Pancreas (tissue), 10 donors: ENCODE results near the gene UNC50. TPM values are rescaled to one million over a fixed set of nuclear protein-coding genes. Genes with fewer than 3 reads are reported as not detected.

Experiments
- ATAC-seq, 4 donors: fragments of 200-7000 bp; cut with Tn5 transposase; one replicate each; pipeline versions ENCODE4 v1.8.0 to v1.9.1; 2020; ENCODE audit warnings: mild to moderate bottlenecking in 4 of 4, moderate library complexity in 4 of 4
- DNase-seq, 6 donors: peaks; one replicate each; pipeline ENCODE4 v3.0.0-alpha.2; 2020
- FAIRE-seq: peaks from 2 replicates; lab custom pipeline; 2012; peaks lifted over from hg19 to GRCh38; lab: Jason Lieb, UNC
- H3K27ac ChIP-seq, 4 donors: fragments of 200-600 bp; sonication (generic); 1 replicate in 3 of 4; 2 replicates in 1 of 4; pipeline versions ENCODE4 v1.5.0 to v1.8.0; 2020
- H3K27me3 ChIP-seq, 4 donors: fragments of 200-600 bp; one replicate each; pipeline ENCODE4 v1.8.0; 2021
- H3K36me3 ChIP-seq, 3 donors: fragments of 200-600 bp; sonication (generic) in 1 of 3; one replicate each; pipeline versions ENCODE4 v1.5.0 to v1.8.0; 2020 to 2021
- H3K4me1 ChIP-seq, 3 donors: fragments of 200-600 bp; one replicate each; pipeline ENCODE4 v1.8.0; 2021
- H3K4me3 ChIP-seq, 4 donors: fragments of 200-600 bp; sonication (generic) in 2 of 4; one replicate each; pipeline versions ENCODE4 v1.5.0 to v1.8.0; 2020 to 2021
- H3K9me3 ChIP-seq, 4 donors: fragments of 200-600 bp; one replicate each; pipeline ENCODE4 v1.8.0; 2021
- CTCF ChIP-seq, 4 donors: fragments of 200-600 bp; sonication (generic) in 3 of 4; IDR thresholded peaks; one replicate each; pipeline versions ENCODE4 v1.5.0 to v1.8.0; 2021; ENCODE audit warnings: antibody characterized with exemption in 4 of 4
- WGBS, 2 donors: extraction: QIAGEN DNeasy Blood & Tissue Kit; methylation state at CpG; one replicate each; pipeline ENCODE4 v1.1.7; 2013; 5-methylcytosine and 5-hydroxymethylcytosine counted together
- intact Hi-C, 3 donors: fragments of 100-400 bp; cut with DNase I; formaldehyde crosslinking; loops; one replicate each; pipeline versions ENCODE4 v1.11.1 to v1.14.2; 2022
- polyA plus RNA-seq, 2 donors: library from polyadenylated mRNA; stranded (reverse); fragments of 200-250 nt; gene quantifications; one replicate each; pipeline ENCODE4 v1.2.3, GENCODE V29; 2013
- total RNA-seq, 6 donors: library from RNA; stranded (reverse); fragmentation: NEBNext Ultra II Directional in 4 of 6; extraction: Animal tissue kit (Norgen Biotek cat#: 25700) in 4 of 6; gene quantifications; one replicate each; pipeline versions ENCODE4 v1.2.1 to v1.2.4, GENCODE V29; 2021 to 2023
- donor health status: healthy with polysubstance abuse.
- donor health status: DM: no; HTN: no; CAD: no; lungs with moderate emphysema.
- donor health status: DM: no; HTN: no; CAD: no.
- donor health status: control.
- donor health status: control.
- donor health status: Bipolar disorder and iron deficiency.
- donor health status: DM: yes; HTN: yes; CAD: no.
- donor health status: DM: no; HTN: no; CAD: no.
- donor health status: DM: no; HTN: no; CAD: no.
- donor health status: DM: yes; HTN: yes; CAD: no.

The UNC50 gene
- total and polyA plus RNA-seq, 8 donors, result 11.9 to 38.1 (median 17.6) TPM

- WGBS, 2 donors, result 82 to 83% methylated on average over 5 of the region's 5 CpGs
- DNase-seq (no peak), FAIRE-seq (no peak), ATAC-seq (peak in 3 of 4 donors; percentile 39 to 91 (median 66))
- Histone ChIP-seq H3K27me3 (no peaks in the 10 kb centered on the region), H3K4me1 (no peaks in the 10 kb centered on the region), H3K36me3 (peaks cover 0 to 35% (median 5%) of the 10 kb centered on the region in 3 donors), H3K4me3 (no peak overlapping the region), H3K27ac (no peak overlapping the region), H3K9me3 (no peaks in the 10 kb centered on the region)
- no peak for TF ChIP-seq CTCF (IDR thresholded peaks at IDR 0.05)
- intact Hi-C loops, result no loop called here
Observed at GRCh38 chr2:98623657-98624056, 15.3 kb downstream of the UNC50 start.

- TF ChIP-seq CTCF (IDR thresholded peaks at IDR 0.05), result no peak
- H3K9me3 ChIP-seq, result no peaks in the 10 kb centered on the region
- no peak for FAIRE-seq
- DNase-seq, result no peak
- no peak overlapping the region for H3K4me3 ChIP-seq
- intact Hi-C loops, result no loop called here
- no peak for ATAC-seq
- 86 to 96% methylated on average over 3 of the region's 3 CpGs for WGBS, 2 donors
- H3K4me1 ChIP-seq, result no peaks in the 10 kb centered on the region
- H3K27ac ChIP-seq, result no peak overlapping the region
- H3K36me3 ChIP-seq, result peaks cover 0 to 75% (median 23%) of the 10 kb centered on the region in 3 donors
- no peaks in the 10 kb centered on the region for H3K27me3 ChIP-seq
Observed at GRCh38 chr2:98632351-98632750, 24.0 kb downstream of the UNC50 start.

GRCh38 chr2:98634406-98635092 lies 26.2 kb downstream of the UNC50 start:
- Histone ChIP-seq H3K9me3 (no peaks in the 10 kb centered on the region), H3K27me3 (no peaks in the 10 kb centered on the region), H3K27ac (no peak overlapping the region), H3K4me3 (no peak overlapping the region), H3K36me3 (peaks cover 0 to 83% (median 29%) of the 10 kb centered on the region in 3 donors), H3K4me1 (no peaks in the 10 kb centered on the region)
- DNase-seq (no peak), FAIRE-seq (no peak), ATAC-seq (peak in 2 of 4 donors; percentile 19 to 20)
- no peak for TF ChIP-seq CTCF (IDR thresholded peaks at IDR 0.05)
- intact Hi-C loops, result no loop called here
- WGBS, 2 donors, result 87% methylated on average over 9 of the region's 9 CpGs

GRCh38 chr2:98637401-98638147 lies 29.2 kb downstream of the UNC50 start:
- DNase-seq (no peak), FAIRE-seq (peak; percentile 49), ATAC-seq (no peak)
- intact Hi-C loops, result no loop called here
- WGBS, 2 donors, result 86 to 87% methylated on average over 10 of the region's 10 CpGs
- H3K4me3 ChIP-seq, result no peak overlapping the region
- no peaks in the 10 kb centered on the region for H3K27me3 ChIP-seq
- peaks cover 0 to 73% (median 30%) of the 10 kb centered on the region in 3 donors for H3K36me3 ChIP-seq
- no peaks in the 10 kb centered on the region for H3K4me1 ChIP-seq
- no peak overlapping the region for H3K27ac ChIP-seq
- no peak for TF ChIP-seq CTCF (IDR thresholded peaks at IDR 0.05)
- no peaks in the 10 kb centered on the region for H3K9me3 ChIP-seq
